MM.1S (cell line): ENCODE measurements around the gene ATP5F1D.

ENCODE experiments used
- EZH2 ChIP-seq: fragments of 300-600 bp; sonication (generic); optimal IDR thresholded peaks from 2 replicates; pipeline ENCODE3; 2017; ENCODE audit warnings: low read depth, mild to moderate bottlenecking, antibody characterized with exemption, low read length, mixed read lengths
- EZH2phosphoT487 ChIP-seq: fragments of 300-600 bp; sonication (generic); IDR thresholded peaks from 2 replicates; pipeline ENCODE4 v1.6.1; 2018; ENCODE audit warnings: antibody characterized with exemption, low read length
- TF ChIP-seq, protein P1 (sequence below): fragments of 300-600 bp; sonication (generic); IDR thresholded peaks from 2 replicates; pipeline ENCODE4 v1.5.1; 2016; ENCODE audit warnings: antibody characterized with exemption, low read length, mixed read lengths

DNA sequence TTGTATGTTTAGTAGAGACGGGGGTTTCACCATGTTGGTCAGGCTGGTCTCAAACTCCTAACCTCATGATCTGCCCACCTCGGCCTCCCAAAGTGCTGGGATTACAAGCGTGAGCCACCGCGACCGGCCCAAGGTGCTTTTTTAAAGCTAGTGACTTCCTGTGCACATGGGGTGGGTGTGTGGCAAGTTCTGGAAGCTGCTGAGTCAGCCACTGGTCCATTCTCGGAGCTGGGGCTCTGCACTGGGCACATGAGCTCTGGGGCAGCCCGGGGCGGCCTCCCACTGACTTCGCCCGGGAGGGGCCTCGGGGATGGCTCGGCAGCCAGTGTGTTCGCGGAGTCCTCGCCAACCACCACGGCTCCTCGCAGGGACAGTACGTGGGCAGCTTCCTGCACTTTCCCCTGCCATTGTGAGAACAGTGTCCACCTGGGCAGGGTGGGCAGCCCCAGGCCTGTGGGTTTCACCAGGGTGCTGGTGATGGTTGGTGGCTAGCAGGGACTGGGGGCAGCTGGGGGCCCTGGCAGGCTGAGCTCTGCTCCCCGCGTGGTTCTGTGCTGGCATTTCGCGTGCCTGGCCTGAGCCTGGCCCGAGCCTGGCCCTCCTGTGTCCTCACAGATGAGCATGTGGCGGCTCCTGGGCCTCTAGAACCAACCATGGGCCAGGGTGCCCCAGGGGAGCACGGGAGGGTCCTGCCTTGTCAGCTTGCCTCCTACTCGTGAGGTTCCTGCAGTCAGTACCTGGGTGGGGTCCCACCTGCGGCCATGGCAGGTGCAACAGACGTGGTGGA lies 15.9 kb upstream of the ATP5F1D start:
- TF ChIP-seq, protein P1, sequence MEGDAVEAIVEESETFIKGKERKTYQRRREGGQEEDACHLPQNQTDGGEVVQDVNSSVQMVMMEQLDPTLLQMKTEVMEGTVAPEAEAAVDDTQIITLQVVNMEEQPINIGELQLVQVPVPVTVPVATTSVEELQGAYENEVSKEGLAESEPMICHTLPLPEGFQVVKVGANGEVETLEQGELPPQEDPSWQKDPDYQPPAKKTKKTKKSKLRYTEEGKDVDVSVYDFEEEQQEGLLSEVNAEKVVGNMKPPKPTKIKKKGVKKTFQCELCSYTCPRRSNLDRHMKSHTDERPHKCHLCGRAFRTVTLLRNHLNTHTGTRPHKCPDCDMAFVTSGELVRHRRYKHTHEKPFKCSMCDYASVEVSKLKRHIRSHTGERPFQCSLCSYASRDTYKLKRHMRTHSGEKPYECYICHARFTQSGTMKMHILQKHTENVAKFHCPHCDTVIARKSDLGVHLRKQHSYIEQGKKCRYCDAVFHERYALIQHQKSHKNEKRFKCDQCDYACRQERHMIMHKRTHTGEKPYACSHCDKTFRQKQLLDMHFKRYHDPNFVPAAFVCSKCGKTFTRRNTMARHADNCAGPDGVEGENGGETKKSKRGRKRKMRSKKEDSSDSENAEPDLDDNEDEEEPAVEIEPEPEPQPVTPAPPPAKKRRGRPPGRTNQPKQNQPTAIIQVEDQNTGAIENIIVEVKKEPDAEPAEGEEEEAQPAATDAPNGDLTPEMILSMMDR = no peak
- TF ChIP-seq EZH2 (no peak), EZH2phosphoT487 (no peak)
